ENCODE data around the gene ADAM12.

Gene ADAM12

GRCh38 chr10:126334272-126334671 lies 54.0 kb downstream of the ADAM12 start:
- H4K20me1 ChIP-seq (ENCODE audit: control insufficient read depth, insufficient read depth, low read depth, low read length), result no peaks in the 10 kb centered on the region
- no peaks in the 10 kb centered on the region for H3K9me2 ChIP-seq (replicated peaks; ENCODE audit: control insufficient read depth, low read length)
- H3K27ac ChIP-seq (ENCODE audit: low read depth, low read length), result no peak overlapping the region
- H3F3A ChIP-seq (ENCODE audit: control insufficient read depth, insufficient read depth), result no peaks in the 10 kb centered on the region
- no peaks in the 10 kb centered on the region for H3K27me3 ChIP-seq (ENCODE audit: control insufficient read depth, low read length)
- H3K4me1 ChIP-seq (ENCODE audit: control insufficient read depth, low read length), result no peaks in the 10 kb centered on the region
- no peak overlapping the region for H3K4me2 ChIP-seq (ENCODE audit: low read length)
- no peaks in the 10 kb centered on the region for H3K79me2 ChIP-seq (ENCODE audit: control insufficient read depth, low read length)
- H3K36me3 ChIP-seq (ENCODE audit: control insufficient read depth, low read length), result no peaks in the 10 kb centered on the region
- no peak for TF ChIP-seq CTCF (IDR thresholded peaks at IDR 0.05; ENCODE audit: low read depth, low read length, poor library complexity, severe bottlenecking)
- no peak for TF ChIP-seq EZH2phosphoT487 (IDR thresholded peaks at IDR 0.05; ENCODE audit: borderline replicate concordance, low read length)
- no peak overlapping the region for H3K4me3 ChIP-seq (ENCODE audit: low read length)
- no peaks in the 10 kb centered on the region for H3K9me3 ChIP-seq (ENCODE audit: control insufficient read depth, insufficient read depth, low read length)

- H3K9me2 ChIP-seq (replicated peaks; ENCODE audit: control insufficient read depth, low read length), result no peaks in the 10 kb centered on the region
- H3K9me3 ChIP-seq (ENCODE audit: control insufficient read depth, insufficient read depth, low read length), result no peaks in the 10 kb centered on the region
- H3K79me2 ChIP-seq (ENCODE audit: control insufficient read depth, low read length), result no peaks in the 10 kb centered on the region
- H3K4me1 ChIP-seq (ENCODE audit: control insufficient read depth, low read length), result no peaks in the 10 kb centered on the region
- no peaks in the 10 kb centered on the region for H3F3A ChIP-seq (ENCODE audit: control insufficient read depth, insufficient read depth)
- no peak overlapping the region for H3K4me3 ChIP-seq (ENCODE audit: low read length)
- H3K4me2 ChIP-seq (ENCODE audit: low read length), result no peak overlapping the region
- H4K20me1 ChIP-seq (ENCODE audit: control insufficient read depth, insufficient read depth, low read depth, low read length), result no peaks in the 10 kb centered on the region
- TF ChIP-seq EZH2phosphoT487 (IDR thresholded peaks at IDR 0.05; ENCODE audit: borderline replicate concordance, low read length) (no peak), CTCF (IDR thresholded peaks at IDR 0.05; ENCODE audit: low read depth, low read length, poor library complexity, severe bottlenecking) (no peak)
- no peaks in the 10 kb centered on the region for H3K36me3 ChIP-seq (ENCODE audit: control insufficient read depth, low read length)
- no peak overlapping the region for H3K27ac ChIP-seq (ENCODE audit: low read depth, low read length)
- H3K27me3 ChIP-seq (ENCODE audit: control insufficient read depth, low read length), result no peaks in the 10 kb centered on the region
Measured at GRCh38 chr10:126332576-126332975, 55.7 kb downstream of the ADAM12 start.

- Histone ChIP-seq H3F3A (ENCODE audit: control insufficient read depth, insufficient read depth) (no peaks in the 10 kb centered on the region), H3K4me3 (ENCODE audit: low read length) (no peak overlapping the region), H3K9me3 (ENCODE audit: control insufficient read depth, insufficient read depth, low read length) (no peaks in the 10 kb centered on the region), H3K9me2 (replicated peaks; ENCODE audit: control insufficient read depth, low read length) (no peaks in the 10 kb centered on the region), H3K4me2 (ENCODE audit: low read length) (no peak overlapping the region), H3K79me2 (ENCODE audit: control insufficient read depth, low read length) (no peaks in the 10 kb centered on the region), H3K27ac (ENCODE audit: low read depth, low read length) (no peak overlapping the region), H3K4me1 (ENCODE audit: control insufficient read depth, low read length) (no peaks in the 10 kb centered on the region), H3K36me3 (ENCODE audit: control insufficient read depth, low read length) (no peaks in the 10 kb centered on the region), H4K20me1 (ENCODE audit: control insufficient read depth, insufficient read depth, low read depth, low read length) (no peaks in the 10 kb centered on the region), H3K27me3 (ENCODE audit: control insufficient read depth, low read length) (no peaks in the 10 kb centered on the region)
- TF ChIP-seq EZH2phosphoT487 (IDR thresholded peaks at IDR 0.05; ENCODE audit: borderline replicate concordance, low read length), result no peak
- TF ChIP-seq CTCF (IDR thresholded peaks at IDR 0.05; ENCODE audit: low read depth, low read length, poor library complexity, severe bottlenecking), result no peak
Measured at GRCh38 chr10:126331101-126331500, 57.2 kb downstream of the ADAM12 start.

GRCh38 chr10:126324826-126325225 lies 63.5 kb downstream of the ADAM12 start:
- H3K27ac ChIP-seq (ENCODE audit: low read depth, low read length), result no peak overlapping the region
- no peaks in the 10 kb centered on the region for H3K36me3 ChIP-seq (ENCODE audit: control insufficient read depth, low read length)
- no peaks in the 10 kb centered on the region for H3K27me3 ChIP-seq (ENCODE audit: control insufficient read depth, low read length)
- H4K20me1 ChIP-seq (ENCODE audit: control insufficient read depth, insufficient read depth, low read depth, low read length), result no peaks in the 10 kb centered on the region
- H3K4me2 ChIP-seq (ENCODE audit: low read length), result no peak overlapping the region
- no peaks in the 10 kb centered on the region for H3K4me1 ChIP-seq (ENCODE audit: control insufficient read depth, low read length)
- TF ChIP-seq EZH2phosphoT487 (IDR thresholded peaks at IDR 0.05; ENCODE audit: borderline replicate concordance, low read length) (no peak), CTCF (IDR thresholded peaks at IDR 0.05; ENCODE audit: low read depth, low read length, poor library complexity, severe bottlenecking) (no peak)
- no peaks in the 10 kb centered on the region for H3K9me2 ChIP-seq (replicated peaks; ENCODE audit: control insufficient read depth, low read length)
- H3F3A ChIP-seq (ENCODE audit: control insufficient read depth, insufficient read depth), result no peaks in the 10 kb centered on the region
- no peak overlapping the region for H3K4me3 ChIP-seq (ENCODE audit: low read length)
- no peaks in the 10 kb centered on the region for H3K9me3 ChIP-seq (ENCODE audit: control insufficient read depth, insufficient read depth, low read length)
- H3K79me2 ChIP-seq (ENCODE audit: control insufficient read depth, low read length), result no peaks in the 10 kb centered on the region

All from DOHH2 (cell line).